GM19463 (cell line): Measurements from ENCODE around the gene ABCC6.
"Not testable (repeated sequence)": the region's sequence is repeated elsewhere in the genome, so short reads cannot be mapped to it uniquely, and the experiment has no call there.

Experiments used
- ATAC-seq: cut with Tn5 transposase; IDR thresholded peaks from one replicate; pipeline ENCODE4 v1.9.1; 2021; ENCODE audit warnings: mild to moderate bottlenecking, moderate library complexity; ENCODE audit not compliant: unreplicated experiment

Gene ABCC6

DNA sequence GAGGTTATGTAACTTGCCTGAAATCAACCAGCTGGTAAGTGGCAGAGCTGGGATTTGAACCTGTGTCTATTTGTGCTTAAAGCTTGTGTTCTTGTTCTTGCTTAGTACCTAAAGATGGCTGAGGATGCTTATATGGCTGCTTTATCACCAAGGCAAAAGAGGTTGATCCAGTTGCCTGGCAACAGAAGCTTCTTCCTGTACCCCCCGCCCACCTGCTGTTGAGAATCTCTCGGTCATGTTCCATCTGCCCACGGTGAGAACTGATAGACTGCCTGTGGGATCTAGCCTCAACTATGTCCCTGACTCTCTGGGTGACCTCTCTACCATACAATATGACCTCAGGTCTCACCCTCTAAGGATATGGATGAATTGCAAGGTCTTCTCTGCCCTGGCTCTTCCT, 60.7 kb downstream of the ABCC6 start:
- ATAC-seq = no peak

DNA sequence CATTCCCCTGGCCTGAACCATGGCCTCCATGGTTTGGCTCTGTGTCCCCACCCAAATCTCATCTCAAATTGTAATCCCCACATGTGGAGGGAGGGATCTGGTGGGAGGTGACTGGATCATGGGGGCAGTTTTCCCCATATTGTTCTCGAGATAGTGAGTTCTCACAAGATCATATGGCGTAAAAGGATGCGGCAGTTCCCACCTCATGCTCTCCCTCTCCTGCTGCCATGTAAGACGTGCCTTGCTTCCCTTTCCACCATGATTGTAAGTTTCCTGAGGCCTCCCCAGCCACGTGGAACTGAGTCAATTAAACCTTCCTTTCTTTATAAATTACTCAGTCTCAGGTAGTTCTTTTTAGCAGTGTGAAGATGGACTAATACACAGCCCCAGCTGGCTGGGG, 61.5 kb downstream of the ABCC6 start:
- ATAC-seq = not testable (repeated sequence)

DNA sequence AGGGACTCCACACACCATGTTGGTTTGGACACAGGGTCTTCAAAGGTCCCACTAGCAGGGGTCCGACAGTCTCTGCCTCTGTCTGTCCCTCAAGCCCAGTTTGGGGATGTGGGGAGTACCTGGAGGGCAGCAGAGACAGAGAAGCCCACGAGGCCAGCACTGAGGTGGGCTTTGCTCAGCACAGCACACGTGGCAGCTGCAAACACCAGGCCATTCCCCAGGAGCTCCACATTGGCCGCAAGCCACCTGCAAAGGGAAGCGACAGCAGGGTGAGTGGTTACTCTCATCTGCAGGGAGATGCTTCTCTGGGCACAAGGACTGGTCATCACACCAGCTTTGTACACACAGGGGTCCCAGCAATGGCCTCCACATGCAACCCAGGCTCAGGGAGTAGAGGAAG, 62.0 kb downstream of the ABCC6 start:
- ATAC-seq = no peak

DNA sequence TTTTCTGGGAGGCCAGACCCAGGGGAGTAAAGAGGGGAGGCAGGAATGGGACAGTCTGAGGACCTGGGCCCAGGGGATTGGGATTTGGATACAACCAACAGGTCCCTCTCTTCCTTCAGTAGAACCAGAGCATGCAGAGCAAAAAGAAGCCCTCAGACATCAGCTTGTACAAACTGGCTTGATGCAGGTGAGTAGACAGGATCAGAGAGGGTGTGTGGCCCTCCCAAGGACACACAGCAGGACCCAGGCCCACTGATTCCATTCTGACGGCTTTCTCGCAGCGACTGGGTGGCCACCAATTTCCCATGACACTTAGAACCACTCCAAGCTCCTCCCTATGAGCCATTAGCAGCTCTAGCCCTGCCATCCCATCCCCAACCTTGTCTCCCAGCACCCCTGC, 63.6 kb downstream of the ABCC6 start:
- no peak for ATAC-seq

DNA sequence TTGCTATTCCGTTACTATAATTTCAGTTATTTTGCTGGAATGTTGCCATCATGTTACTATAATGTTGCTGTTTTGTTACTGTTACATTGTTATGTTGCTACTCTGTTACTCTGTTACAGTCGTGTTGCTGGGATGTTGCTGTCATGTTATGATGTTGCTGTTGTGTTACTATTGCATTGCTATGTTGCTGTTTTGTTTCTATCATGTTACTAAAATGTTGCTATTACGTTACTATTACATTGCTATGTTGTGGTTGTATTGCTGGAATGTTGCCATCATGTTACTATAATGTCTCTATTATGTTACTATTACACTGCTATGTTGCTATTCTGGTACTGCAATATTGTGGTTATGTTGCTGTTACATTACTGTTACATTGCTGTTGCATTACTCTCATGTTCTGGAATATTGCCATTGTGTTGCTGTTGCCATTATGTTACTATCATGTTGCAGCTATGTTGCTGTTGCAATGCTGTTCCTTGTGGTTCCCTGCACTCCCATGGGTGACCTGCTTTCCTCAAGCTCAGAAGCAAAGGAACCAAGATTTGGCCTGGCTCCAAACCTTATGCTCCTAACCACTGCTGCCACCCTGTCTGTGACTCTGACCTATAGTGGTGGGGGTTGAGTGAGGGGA, 64.4 kb downstream of the ABCC6 start:
- ATAC-seq = no peak

DNA sequence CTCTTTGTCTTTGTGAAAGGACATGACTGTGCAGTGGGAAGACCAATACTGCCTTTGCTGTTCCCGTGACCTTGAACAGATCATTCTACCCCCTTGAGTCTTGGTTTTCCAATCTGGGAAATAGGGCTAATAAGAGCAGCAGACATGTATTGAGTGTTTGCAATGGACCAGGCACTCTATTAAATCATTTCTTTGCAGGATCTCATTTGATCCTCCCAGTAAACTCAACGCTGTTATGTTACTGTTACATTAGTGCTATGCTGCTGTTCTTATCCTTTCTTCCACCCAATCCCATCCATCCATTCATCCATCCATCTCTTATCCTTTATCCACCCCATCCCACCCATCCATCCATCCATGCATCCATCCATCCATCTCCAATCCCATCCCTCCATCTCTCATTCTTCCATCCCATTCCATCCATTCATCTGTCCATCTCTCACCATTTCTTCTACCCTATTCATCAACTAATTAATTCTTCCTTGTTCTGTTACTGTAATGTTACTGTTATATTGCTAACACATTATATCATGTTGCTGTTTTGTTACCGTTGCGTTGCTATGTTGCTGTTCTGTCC, 65.1 kb downstream of the ABCC6 start:
- ATAC-seq = no peak

DNA sequence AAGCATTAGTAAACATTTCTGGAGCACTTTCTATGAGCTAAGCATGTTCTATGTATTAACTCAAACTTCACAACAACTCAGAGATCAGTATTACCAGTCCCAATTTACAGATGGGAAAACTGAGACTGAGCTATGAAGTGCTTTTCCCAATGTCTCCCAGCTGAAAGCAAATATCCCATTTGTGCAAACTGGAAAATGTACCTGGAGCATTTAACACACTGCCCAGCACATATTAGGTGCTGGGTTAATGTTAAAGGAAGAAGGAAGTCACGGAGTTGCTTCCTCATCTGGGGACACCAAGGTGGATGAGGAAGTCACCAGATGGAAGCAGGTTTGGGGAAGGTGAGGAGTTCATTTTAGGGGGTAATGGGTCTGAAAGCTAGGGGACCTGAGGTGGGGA, 66.1 kb downstream of the ABCC6 start:
- ATAC-seq = no peak

DNA sequence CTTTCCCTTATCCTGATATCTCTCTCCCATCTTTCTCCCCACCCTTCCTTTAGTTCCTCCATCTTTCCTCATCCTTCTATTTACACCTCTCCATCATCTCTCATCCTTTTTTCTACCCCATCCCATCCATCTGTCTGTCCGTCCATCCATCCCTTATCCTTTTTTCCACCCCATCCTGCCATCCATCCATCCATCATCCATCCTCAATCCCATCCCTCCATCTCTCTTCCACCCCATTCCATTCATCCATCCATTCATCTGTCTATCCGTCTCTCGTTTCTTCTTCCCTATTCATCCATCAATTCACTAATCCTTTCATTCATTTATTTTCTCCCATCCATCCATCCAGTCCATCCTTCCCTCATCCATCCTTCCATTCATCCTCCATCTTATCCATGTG, 68.1 kb downstream of the ABCC6 start:
- no peak for ATAC-seq

DNA sequence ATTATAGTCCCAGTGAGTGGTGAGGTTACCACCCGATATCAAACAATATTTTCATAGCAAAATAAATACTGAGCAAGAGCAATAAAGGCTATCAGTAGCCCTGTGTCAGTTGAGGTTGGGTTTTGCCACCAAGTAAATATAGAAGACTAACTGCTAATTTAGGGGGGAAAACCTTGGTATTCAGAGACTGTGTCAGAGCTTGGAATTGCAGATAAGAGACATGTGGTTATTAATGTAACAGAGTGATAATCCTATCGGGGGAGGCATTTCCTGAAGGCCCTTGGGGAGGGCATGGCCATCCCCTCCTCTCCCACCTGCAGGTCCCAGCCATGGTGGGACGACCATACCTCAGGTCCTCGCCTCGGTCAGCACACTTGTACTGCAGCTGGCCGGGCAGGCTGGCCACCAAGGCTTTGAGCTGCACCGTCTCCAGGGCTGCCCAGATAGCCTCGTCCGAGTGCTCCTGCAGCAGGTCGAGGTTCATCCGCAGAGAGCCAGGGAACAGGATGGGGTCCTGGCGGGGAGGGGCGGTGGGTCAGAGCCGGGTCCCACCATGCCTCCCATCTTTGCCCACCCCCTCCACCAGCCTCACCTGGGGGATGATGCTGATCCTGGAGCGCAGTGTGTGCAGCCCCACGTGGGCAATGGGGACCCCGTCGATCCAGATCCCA, 68.9 kb downstream of the ABCC6 start:
- ATAC-seq = no peak

DNA sequence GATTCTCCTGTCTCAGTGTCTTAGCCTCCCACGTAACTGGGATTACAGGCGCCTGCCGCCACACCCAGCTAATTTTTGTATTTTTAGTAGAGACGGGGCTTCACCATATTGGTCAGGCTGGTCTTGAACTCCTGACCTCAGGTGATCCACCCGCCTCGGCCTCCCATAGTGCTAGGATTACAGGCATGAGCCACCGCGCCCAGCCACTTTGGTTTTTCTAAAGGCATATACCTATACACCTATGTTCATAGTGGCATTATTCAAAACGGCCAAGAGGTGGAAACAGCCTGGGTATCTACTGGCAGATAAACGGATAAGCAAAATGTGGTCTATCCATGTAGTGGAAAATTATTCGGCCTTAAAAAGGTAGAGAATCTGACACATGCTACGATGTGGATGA, 70.3 kb downstream of the ABCC6 start:
- ATAC-seq = not testable (repeated sequence)

DNA sequence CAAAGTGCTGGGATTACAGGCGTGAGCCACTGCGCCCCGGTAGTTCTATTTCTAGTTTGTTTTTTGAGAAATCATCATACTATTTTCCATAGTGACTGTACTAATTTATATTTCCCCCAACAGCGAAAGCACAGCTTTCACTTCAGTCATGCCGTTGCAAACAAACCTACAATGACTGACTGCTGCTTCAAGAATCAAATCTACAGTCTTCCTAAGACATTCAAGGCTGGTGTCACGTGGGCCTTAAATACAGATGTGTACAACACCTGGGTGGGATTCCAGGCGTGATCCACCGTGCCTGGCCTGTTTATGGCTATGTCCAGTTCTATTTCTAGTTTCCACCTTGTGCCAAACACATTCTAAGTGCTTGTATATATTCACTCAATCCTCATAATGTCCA, 72.0 kb downstream of the ABCC6 start:
- no peak for ATAC-seq

DNA sequence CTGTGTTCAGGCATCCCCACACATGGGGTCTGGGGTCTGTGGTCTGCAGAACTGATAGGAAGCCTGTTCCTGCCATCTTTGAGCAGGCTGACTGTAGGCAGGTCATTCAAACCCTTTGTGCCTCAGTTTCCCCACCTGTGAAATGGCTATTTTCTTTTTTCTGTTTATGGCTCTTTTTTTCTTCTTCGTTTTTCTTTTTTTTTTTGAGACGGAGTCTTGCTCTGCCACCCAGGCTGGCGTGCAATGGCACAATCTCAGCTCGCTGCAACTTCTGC, 72.5 kb downstream of the ABCC6 start:
- no peak for ATAC-seq

DNA sequence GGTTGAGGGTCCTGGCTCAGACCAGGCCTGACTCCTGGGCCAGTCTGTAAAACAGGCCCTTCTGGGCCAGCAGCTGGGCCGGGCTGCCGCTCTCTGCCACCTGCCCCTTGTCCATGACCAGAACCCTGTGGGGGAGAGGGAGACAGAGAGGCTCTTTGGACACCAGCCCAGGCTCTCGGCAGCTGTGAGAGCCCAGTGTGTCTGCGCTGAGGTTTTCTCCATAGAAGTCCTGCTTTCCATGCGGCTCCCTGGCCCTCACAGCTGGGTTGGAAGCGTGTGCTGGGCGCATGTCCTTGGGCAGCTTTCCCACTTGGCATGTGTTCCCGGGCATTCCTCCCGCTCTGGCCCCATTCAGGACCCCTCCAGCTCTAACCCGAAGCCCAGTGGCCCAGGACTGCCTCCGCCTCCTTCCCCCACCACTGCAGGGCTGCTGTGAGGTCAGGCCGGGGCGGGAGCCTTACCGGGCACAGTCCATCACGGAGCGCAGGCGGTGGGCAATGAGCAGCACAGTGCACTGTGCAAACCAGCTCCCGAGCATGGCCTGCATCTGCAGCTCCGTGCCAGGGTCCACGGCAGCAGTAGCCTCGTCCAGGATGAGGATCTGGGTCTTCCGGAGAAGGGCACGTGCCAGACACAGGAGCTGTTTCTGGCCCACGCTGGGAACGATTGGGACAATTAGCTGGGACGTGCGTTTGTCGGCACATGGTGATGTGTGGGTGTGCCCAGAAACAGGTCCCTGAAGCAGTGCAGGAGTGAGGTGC, 73.0 kb downstream of the ABCC6 start:
- ATAC-seq = no peak

DNA sequence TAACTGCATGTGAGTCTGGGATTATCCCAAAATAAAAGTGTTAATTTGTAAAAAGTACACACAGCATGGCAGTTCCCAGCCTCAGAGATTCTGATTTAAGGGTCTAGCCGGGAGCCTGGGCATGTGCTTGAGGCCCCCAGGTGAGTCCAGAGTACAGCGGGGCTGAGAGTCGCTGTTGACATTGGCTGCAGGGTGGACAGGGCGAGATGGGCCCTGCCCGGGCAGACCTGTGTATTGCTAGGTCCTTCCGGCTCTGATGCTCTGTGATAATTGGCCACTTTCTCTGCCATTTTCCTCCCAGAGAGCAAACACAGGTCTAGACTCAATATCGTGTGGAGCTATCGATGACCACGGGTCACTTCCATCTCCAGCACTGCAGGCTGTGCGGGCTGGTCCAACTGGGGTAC, 73.6 kb downstream of the ABCC6 start:
- no peak for ATAC-seq

DNA sequence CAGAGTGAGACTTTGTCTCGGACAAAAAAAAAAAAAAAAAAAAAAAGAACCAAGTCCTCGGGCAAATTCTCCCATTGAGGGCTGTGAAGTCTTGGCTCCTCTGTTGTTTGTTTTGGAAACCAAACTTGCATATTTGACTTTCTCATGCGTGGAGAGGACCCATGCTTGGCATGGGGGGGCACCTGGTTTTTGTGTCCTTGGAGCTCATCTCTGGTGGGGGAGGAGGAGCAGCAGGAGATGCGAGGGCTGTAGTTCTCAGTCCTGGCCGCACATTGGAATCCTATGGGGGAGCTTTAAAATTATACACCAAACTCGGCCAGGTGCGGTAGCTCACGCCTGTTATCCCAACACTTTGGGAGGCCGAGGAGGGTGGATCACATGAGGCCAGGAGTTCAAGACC, 74.5 kb downstream of the ABCC6 start:
- no peak for ATAC-seq

DNA sequence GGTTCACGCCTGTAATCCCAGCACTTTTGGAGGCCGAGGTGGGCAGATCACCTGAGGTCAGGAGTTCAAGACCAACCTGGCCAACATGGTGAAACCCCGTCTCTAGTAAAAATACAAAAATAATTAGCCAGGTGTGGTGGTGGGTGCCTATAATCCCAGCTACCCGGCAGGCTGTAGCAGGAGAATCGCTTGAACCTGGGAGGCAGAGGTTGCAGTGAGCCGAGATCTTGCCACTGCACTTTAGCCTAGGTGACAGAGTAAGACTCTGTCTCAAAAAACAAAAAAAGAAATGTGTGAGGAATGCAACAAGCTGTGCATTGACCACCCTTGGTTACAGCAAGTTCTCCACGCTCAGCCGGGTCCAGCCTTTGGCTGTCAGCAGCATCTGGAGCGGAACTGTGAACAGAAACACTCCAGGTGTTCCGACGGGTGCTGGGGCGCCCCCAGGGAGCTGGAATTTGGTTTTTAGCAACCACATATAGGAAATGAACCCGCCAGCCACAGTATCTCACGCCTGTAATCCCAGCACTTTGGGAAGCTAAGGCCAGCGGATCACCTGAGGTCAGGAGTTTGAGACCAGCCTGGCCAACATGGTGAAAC, 75.2 kb downstream of the ABCC6 start:
- ATAC-seq = not testable (repeated sequence)

DNA sequence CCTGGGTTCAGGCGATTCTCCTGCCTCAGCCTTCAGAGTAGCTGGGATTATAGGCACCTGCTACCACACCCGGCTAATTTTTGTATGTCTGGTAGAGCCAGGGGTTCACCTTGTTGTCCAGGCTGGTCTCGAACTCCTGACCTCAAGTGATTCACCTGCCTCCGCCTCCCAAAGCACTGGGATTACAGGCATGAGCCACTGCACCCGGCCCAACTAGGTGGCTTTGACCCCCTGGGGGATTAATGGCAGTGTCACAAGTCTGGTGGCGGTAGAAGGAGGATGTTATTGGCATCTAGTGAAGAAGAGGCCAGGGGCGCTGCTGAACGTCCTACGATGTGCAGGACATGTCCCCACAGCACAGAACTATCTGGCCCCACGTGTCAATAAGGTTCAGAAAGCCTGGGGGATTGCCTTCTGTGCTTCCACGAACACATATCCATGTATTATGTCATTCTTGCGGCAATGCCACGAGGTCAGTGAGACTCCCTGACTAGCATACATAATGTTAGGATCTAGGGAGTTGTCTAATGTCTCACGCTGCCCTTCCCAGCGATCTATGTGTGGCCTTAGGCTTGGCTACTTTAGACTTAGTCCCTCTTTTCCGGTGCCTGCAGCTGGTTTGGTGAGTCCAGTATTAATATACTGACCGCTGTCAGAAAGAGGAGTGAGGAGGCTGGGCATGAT, 75.8 kb downstream of the ABCC6 start:
- no peak for ATAC-seq

DNA sequence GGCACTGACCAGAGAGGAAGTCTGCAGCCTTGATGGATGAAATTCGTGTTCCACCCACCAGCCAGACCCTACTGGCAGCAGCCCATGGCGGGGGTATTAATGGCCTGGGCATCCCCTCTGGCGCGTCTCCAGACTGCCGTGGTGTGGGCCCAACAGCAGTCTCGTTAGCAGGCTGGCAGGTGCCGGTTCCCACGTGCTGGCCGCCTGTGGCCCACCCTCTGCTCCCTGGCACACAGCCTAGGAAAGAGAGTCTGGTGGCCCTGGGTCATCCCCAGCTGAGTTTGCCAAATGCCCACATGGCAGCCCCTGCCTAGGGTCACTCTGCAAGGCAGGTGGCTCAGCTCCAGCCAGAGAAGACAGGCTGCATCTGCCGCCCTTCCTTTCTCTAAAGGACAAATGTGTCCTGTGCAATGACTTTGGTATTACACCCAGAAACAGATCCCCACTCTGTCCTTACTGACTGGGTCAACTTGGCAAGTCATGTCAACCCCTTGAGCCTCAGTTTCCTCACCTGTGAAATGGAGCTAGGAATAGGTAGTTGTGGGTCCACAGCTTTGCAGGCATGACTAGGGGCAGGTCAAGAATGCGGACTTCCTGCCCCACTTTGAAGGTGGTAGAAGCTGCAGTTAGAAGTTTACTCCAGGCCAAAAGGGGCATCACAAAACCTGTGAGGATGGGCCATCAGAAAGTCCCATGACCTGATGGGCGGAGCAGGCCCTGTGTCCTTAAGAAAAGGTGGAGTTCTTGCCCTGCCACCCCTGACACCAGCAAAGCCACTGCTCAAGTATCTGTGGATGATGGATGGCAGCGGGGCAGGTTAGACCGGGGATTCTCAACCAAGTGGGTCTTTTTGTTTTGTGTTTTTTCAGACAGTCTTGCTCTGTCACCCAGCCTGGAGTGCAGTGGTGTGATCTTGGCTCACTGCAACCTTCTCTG, 76.6 kb downstream of the ABCC6 start:
- ATAC-seq = no peak

DNA sequence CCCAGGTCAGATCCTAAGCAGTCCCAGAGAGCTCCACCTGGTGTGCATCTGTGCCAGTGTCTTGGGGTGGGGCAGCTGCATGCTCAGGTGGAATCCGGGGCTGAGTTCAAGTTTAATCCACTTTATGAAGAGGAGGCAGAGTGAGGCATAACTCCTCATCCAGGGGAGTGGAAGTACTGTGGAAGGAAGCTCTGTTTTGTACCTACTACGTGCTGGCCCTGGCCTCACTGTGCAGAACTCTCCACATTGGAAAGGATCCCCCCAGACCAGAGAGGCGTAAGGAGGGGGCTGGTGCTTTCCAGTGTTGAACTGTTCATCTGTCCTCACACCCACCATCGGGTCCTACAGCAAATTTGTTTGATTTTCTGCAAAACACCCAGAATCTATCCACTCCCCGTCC, 78.0 kb downstream of the ABCC6 start:
- no peak for ATAC-seq

DNA sequence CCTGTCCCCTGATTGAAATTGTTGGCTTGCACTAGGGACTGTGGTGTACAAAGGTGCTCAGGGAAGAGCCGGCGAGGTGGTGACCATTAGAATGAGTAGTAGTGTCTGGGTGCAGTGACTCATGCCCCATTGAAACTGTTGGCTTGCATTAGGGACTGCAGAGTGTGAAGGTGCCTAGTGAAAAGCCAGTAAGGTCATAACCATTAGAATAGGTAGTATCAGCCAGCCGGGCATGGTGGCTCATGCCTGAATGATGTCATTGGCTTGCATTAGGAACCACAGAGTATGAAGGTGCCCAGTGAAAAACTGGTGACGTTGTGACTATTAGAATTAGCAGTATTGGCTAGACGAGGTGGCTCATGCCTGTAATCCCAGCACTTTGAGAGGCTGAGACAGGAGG, 78.9 kb downstream of the ABCC6 start:
- no peak for ATAC-seq
